ENCODE results near the gene GLP1R.
"Not testable (repeated sequence)": the region's sequence is repeated elsewhere in the genome, so short reads cannot be mapped to it uniquely, and the experiment has no call there.

Gene GLP1R

GRCh38 chr6:39090036-39090435 lies 41.5 kb downstream of the GLP1R start:
- DNase-seq: no peak

GRCh38 chr6:39091220-39091619 lies 42.6 kb downstream of the GLP1R start:
- DNase-seq: no peak

DNA sequence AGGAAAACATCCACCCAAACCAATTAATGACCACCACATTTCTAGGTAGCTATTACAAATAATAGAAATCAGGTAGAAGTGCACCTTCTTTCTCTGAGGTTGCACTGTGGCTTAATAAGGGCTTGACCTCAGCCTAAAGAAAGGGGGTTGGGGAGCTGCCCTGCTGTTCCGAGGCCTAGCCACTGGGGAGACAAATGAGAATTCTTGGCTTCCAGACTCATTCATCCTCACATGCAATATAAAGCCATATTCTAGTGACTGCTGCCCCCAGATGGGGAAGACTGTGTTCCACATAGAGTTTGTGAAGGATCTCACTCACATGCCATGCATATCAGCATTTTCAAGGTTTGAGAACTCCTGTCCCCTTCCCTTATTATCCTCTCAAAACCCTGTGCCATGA lies 43.5 kb downstream of the GLP1R start:
- DNase-seq: no peak

GRCh38 chr6:39093149-39093708 lies 44.6 kb downstream of the GLP1R start:
- DNase-seq: no peak

GRCh38 chr6:39095578-39095977 lies 47.0 kb downstream of the GLP1R start:
- DNase-seq: no peak

- no peak for DNase-seq
Observed at GRCh38 chr6:39100358-39100757, 51.8 kb downstream of the GLP1R start.

DNA sequence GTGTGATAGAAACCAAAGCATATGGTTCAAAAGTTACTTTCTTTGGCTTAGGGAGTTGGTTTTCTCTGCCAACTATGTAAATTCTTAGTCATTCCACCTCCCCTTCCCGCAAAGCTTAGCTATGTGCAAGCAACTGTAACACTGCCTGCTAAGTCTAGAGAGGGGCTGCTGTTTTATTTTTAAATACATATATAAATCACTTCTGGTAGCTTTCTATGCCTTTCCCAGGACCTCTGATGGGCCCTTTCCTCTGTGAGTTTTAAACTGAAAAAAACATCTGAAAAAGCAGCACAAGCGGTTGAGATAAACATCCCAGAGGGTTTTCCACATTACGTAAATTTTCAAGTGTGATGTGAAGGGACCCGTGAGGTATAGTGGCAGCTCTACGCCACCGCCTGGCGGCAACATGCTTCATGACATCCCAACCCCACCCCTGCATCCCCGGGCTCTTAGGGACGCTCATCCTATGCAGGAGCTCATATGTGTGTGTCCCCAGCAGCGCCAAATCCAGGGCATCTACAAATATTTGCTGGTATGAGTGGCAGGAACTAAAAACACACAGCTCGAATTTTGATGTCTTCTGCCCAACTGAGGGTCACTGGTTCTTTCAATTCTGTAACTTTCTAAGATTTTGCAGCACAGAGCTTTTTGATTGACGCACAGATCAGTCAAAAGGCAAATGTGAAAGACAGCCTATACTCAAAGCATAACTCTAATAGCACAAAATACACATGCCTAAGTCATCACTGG lies 53.7 kb downstream of the GLP1R start:
- DNase-seq: peak; percentile 16

- no peak for DNase-seq
Observed at GRCh38 chr6:39102821-39103136, 54.2 kb downstream of the GLP1R start.

- DNase-seq: no peak
Observed at GRCh38 chr6:39104528-39104927, 55.9 kb downstream of the GLP1R start.

DNA sequence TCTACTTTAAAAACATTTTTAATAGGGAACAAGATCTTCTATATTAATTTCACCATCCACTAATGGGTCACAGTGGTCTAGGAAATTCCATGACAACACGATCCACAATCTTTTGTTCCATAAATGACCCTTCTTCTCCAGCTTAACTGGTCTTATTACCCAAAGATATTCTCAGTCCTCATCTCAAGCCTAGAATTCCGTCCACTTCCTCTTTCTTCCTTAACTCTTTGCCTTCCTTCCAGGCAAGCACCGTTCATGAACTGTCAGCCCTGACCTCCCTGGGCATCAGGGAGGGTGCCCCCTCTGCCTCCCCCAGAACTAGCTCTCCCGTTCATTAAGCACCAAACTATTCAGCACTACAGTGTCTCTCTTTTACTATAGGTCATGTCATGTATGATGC lies 58.5 kb downstream of the GLP1R start:
- DNase-seq: no peak

DNA sequence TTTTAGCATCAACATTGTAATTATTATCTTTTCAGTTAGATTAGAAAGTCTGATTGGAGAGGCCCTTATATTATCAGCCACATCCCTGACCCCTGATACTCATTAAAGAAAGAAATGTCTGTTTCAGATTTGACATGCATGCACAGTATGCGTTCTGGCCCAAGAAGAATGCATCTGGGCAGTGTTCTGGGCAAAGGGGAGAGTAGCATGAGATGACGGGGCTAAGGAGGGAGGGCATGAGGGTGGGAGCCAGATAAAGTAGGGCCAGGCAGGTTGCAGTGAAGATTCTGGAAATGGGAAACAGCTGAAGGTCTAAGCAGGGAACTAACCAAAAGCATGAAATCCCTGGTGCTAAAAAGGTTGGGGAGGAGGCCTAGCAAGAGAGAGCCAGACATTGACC lies 59.1 kb downstream of the GLP1R start:
- no peak for DNase-seq

DNA sequence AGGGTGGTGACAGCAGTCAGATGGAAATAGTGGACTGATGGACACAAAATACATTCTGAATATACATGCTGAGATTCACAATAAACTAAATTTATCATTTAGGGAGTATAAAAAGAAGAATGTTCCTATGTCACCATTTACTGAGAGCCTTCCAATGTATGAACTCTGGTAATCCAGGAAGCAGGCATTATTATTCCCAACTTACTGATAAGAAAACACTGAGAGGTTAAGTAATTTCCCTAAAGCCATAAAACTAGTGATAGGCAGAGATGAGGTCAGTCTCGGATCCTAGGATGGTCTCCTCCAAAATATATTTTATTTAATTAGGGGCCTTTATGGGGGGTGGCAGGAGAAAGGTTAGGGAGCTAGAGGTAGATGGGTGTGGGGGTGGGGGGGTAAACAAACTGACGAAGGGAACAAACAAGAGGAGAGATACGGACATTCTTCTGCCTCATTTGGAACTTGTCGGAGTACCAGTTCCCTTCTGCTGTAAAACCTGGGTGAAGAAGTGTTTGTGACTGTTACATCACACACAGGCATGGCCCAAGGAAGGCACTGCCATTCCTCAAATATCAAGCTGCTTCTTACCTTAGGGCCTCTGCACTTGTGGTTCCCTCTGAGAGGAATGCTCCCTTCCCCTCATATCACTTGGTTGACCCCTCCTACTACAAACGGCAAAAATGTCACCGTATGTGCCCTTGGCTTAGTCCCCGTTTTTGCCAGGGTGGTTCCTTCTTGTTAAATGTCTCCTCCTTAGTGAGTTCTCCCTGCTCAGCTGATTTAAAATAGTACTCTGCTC lies 59.7 kb downstream of the GLP1R start:
- no peak for DNase-seq

DNA sequence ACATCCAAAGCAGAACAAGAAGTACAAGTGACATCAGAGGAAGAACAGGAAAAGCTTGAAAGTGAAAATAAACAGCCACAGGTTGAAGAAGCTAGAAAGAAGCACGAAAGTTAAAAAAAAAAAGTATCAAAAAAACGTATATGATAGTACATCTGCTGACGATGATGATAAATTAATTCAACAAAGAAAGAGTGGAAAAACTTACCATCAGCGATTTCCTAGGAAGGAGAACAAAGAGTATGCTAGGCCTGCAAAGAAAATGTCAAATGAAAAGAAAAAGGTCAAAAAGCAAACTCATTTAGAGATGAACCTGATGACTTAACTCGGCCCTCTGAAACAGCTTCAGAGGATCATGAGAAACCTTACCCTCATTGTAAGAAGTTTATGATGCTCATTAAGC lies 62.7 kb downstream of the GLP1R start:
- no peak for DNase-seq

- DNase-seq: no peak
Observed at GRCh38 chr6:39113788-39114187, 65.2 kb downstream of the GLP1R start.

DNA sequence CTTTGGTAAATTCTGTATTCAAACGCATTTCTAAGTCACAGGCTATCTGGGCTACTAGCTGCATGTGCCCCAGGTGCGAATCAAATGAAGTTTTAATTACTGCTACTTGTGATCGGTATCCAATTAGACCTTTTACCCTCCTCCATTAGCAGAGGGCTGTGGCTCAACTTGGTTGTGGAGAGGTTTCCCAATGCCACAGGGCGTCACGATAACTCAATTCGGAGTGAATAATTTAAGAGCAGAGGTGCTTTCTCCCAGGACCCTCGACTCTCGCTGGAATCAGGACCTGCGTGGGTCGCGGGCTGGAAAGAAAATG lies 65.8 kb downstream of the GLP1R start:
- no peak for DNase-seq

- DNase-seq: peak; percentile 93
Observed at GRCh38 chr6:39114704-39115599, 66.4 kb downstream of the GLP1R start, which contains the start of gene SAYSD1. Gene SAYSD1 (minus strand): TSS chr6:39115186. CDS start chr6:39115089, 97 bp downstream.

DNA sequence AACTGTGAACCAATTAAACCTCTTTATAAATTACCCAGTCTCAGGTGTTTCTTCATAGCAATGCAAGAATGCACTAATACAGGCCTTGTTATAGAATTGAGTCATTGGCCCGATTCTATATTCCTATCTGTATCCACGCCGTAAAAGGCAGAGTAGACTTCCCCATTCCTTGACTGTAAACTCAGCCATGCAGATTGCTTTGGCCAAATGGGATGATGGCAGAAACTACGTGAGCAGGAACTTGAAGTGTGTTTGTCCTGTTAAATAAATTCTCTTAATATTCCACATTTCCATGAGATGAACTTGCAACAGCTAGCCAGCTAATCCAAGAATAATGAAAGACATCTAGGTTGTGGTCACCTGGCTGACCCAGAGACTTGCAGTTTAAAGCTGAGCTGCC lies 70.3 kb downstream of the GLP1R start:
- no peak for DNase-seq

DNA sequence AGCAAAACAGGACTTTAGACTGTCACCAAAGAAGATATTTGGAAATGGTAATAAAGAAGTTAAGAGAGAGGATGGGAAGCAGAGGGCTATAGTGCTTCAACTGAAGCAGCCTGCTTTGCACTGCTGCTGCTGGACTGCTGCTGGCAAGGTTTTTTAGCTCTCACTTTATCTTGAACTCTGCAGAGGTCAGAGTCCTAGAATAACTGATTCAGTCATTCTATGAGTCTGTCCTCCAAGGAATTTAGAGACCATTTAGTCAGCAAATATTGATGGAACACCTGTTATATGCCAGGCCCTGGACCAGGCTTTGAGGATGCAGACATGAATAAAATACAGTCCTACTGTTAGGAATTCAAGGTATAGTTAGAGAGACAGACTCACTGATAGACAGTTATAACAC lies 75.5 kb downstream of the GLP1R start:
- no peak for DNase-seq

DNA sequence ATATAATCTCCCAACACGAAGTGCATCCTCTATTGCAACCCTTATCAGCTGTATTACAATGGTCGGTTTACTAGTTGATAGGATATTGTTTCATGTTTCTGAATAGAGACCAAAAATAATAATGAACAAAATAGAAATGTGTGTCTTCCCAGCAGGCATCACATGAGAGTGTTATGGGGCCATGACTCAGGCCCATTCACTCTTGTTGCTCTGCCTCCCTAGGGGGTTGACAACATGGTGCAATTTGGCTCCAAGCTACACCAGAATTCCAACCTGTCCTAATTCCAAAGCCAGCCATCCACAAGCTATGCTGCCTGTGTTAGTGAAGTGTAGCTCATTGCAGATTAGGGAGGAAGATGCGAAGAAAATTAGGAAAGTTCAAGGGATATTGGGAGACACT lies 79.5 kb downstream of the GLP1R start:
- DNase-seq: no peak

GRCh38 chr6:39128832-39129231 lies 80.3 kb downstream of the GLP1R start:
- no peak for DNase-seq

DNA sequence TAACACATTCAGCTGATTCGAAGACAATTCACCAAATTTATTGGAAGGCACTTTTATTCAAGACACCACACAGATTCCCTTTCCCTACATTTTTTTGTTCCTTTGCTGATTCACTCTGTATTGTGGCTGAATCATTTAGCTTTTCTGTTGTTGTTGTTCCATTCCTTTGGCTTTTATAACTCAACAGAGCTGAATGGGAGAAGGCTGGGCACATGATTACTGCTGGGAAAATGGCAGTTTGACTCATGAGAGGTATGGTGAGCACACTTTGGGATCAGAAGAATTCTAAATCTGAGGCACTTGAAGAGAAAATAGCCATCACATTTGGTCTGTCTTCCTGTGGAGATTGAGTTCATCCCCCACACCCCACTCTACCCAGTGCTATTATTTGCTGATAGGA lies 82.1 kb downstream of the GLP1R start:
- no peak for DNase-seq

DNA sequence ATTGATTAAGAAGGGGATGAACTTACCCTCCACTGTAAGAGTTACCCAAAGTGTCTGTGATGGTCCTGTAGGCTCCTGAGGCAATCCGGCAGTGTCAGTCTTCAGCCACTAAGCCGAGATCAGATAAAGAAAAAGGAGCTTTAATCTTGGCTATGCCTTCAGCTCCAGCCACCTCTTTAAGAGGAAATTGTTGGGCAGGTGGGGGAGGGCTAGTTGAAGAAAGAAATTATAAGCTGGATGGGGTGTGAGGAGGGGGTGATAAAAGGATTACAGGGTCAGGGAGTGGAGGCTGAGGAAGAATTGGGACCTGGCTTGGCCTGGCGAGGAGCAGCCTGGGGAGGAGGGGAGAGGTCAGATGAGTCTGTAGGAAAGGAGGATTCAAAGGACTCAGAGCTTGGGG lies 86.2 kb downstream of the GLP1R start:
- DNase-seq: not testable (repeated sequence)

DNA sequence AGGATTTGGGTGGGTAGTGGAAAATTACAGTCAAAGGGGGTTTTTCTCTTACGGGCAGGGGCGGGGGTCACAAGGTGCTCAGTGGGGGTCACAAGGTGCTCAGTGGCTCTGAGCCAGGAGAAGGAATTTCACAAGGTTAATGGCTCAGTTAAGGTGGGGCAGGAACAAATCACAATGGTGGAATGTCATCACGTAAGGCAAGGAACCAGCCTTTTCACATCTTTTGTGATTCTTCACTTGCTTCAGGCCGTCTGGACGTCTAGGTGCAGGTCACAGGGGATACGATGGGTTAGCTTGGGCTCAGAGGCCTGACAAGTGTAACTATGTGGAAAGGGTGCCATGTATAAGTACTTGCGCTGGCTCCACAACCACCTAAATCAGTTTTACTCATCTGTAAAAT lies 87.6 kb downstream of the GLP1R start:
- DNase-seq: not testable (repeated sequence)

All from CD4-positive, alpha-beta T cell treated with Interleukin-17A for 1 hour (primary cell).